H1 (cell line): ENCODE measurements around the gene EGR4. TPM values are rescaled to one million over a fixed set of nuclear protein-coding genes. Genes with fewer than 3 reads are reported as not detected.
A peak's percentile ranks its signal among the peaks of the same experiment; 100 is the strongest.

ENCODE experiments used
- CTCF ChIA-PET: fragments of 300-600 bp; sonication (Branson Sonifier 250); formaldehyde crosslinking; loops from one replicate; lab custom pipeline; 2021; ENCODE audit not compliant: partially characterized antibody; lab: Charles Lee
- POLR2A ChIA-PET: fragments of 300-600 bp; sonication (Branson Sonifier 250); formaldehyde crosslinking; loops from one replicate; lab custom pipeline; 2021; ENCODE audit warnings: inconsistent platforms; ENCODE audit not compliant: partially characterized antibody; lab: Charles Lee
- DNase-seq, 2 experiments: peaks; one replicate each; pipeline versions ENCODE4 v3.0.0 to v3.0.0-alpha.2; 2010 to 2022; ENCODE audit warnings: low spot score in 2 of 2, low read depth in 1 of 2, mixed read lengths in 1 of 2
- FAIRE-seq: peaks from 2 replicates; lab custom pipeline; 2011; peaks lifted over from hg19 to GRCh38; lab: Jason Lieb, UNC
- H2AFZ ChIP-seq: 2 replicates; pipeline ENCODE4 v1.8.1; 2012; ENCODE audit warnings: low read length, inconsistent platforms
- H2AK5ac ChIP-seq: 2 replicates; pipeline ENCODE4 v1.6.1; 2013; ENCODE audit warnings: low read depth, low read length
- H2BK120ac ChIP-seq: replicated peaks from 2 replicates; pipeline ENCODE3; 2013; ENCODE audit warnings: low read depth, low read length, inconsistent platforms
- H2BK12ac ChIP-seq: 2 replicates; pipeline ENCODE4 v1.6.1; 2013; ENCODE audit warnings: low read depth, low read length
- H2BK15ac ChIP-seq: 2 replicates; pipeline ENCODE4 v1.6.1; 2013; ENCODE audit warnings: low read length
- H2BK20ac ChIP-seq: 2 replicates; pipeline ENCODE4 v1.6.1; 2013; ENCODE audit warnings: low read length
- H2BK5ac ChIP-seq: 2 replicates; pipeline ENCODE4 v1.6.1; 2013; ENCODE audit warnings: low read depth, low read length
- H3K14ac ChIP-seq: 2 replicates; pipeline ENCODE4 v1.6.1; 2013; ENCODE audit warnings: inconsistent platforms; ENCODE audit not compliant: insufficient read length
- H3K18ac ChIP-seq: 2 replicates; pipeline ENCODE4 v1.6.1; 2013; ENCODE audit warnings: low read length; ENCODE audit errors: extremely low read depth
- H3K23ac ChIP-seq: 2 replicates; pipeline ENCODE4 v1.6.1; 2013; ENCODE audit warnings: inconsistent platforms; ENCODE audit not compliant: insufficient read length
- H3K23me2 ChIP-seq: 2 replicates; pipeline ENCODE4 v1.6.1; 2013; ENCODE audit warnings: low read depth, low read length
- H3K27ac ChIP-seq: 2 replicates; pipeline ENCODE4 v1.6.1; 2011; ENCODE audit warnings: low read depth, low read length, inconsistent platforms
- H3K27me3 ChIP-seq, 4 experiments: replicated peaks in 1 of 4; 1 replicate in 1 of 4; 2 replicates in 3 of 4; pipeline versions ENCODE4 v1.6.1 to v1.8.1; 2011 to 2013; ENCODE audit warnings: low read length in 3 of 4, mild to moderate bottlenecking in 3 of 4, inconsistent platforms in 2 of 4, mixed read lengths in 2 of 4, moderate library complexity in 1 of 4; ENCODE audit not compliant: control insufficient read depth in 3 of 4, insufficient read depth in 3 of 4; ENCODE audit errors: extremely low read depth in 1 of 4
- H3K36me3 ChIP-seq, 4 experiments: 2 replicates each; pipeline versions ENCODE4 v1.6.1 to v1.8.1; 2011 to 2013; ENCODE audit warnings: mild to moderate bottlenecking in 4 of 4, low read length in 3 of 4, moderate library complexity in 2 of 4, control low read depth in 1 of 4, inconsistent platforms in 1 of 4; ENCODE audit not compliant: insufficient read depth in 4 of 4, control insufficient read depth in 2 of 4
- H3K4ac ChIP-seq: replicated peaks from 2 replicates; pipeline ENCODE3; 2013; ENCODE audit warnings: low read length, low read depth, mixed read lengths, inconsistent platforms; ENCODE audit not compliant: insufficient read length
- H3K4me1 ChIP-seq, 4 experiments: replicated peaks in 1 of 4; 1 replicate in 1 of 4; 2 replicates in 3 of 4; pipeline versions ENCODE4 v1.6.1 to v1.8.1; 2011 to 2013; ENCODE audit warnings: low read length in 3 of 4, inconsistent platforms in 2 of 4, mixed read lengths in 1 of 4; ENCODE audit not compliant: insufficient read depth in 4 of 4, control insufficient read depth in 3 of 4
- H3K4me2 ChIP-seq, 2 experiments: 2 replicates each; pipeline versions ENCODE4 v1.6.1 to v1.8.1; 2011 to 2013; ENCODE audit warnings: low read depth in 2 of 2, low read length in 2 of 2, control low read depth in 1 of 2, inconsistent platforms in 1 of 2, mild to moderate bottlenecking in 1 of 2; ENCODE audit not compliant: insufficient read depth in 1 of 2
- H3K4me3 ChIP-seq, 4 experiments: fragments of 200-600, 300-600 bp in 1 of 4; sonication (generic), shearing (Covaris generic), sonication (Bioruptor Twin) in 1 of 4; 2 replicates each; pipeline versions ENCODE4 v1.5.1 to v1.8.1; 2011 to 2016; ENCODE audit warnings: low read length in 4 of 4, low read depth in 3 of 4, control low read depth in 2 of 4, inconsistent platforms in 2 of 4, mild to moderate bottlenecking in 2 of 4, mixed read lengths in 1 of 4, moderate library complexity in 1 of 4; ENCODE audit not compliant: insufficient read depth in 2 of 4; ENCODE audit errors: extremely low read depth in 1 of 4
- H3K56ac ChIP-seq: replicated peaks from 2 replicates; pipeline ENCODE3; 2013; ENCODE audit warnings: low read depth, mild to moderate bottlenecking, mixed read lengths, low read length, inconsistent platforms; ENCODE audit not compliant: insufficient read length
- H3K79me1 ChIP-seq: 2 replicates; pipeline ENCODE4 v1.6.1; 2013; ENCODE audit warnings: low read depth, low read length, control low read depth
- H3K79me2 ChIP-seq, 2 experiments: 2 replicates each; pipeline versions ENCODE4 v1.6.1 to v1.8.1; 2012 to 2013; ENCODE audit warnings: low read length in 2 of 2, mild to moderate bottlenecking in 2 of 2, inconsistent platforms in 1 of 2; ENCODE audit not compliant: insufficient read depth in 2 of 2, control insufficient read depth in 1 of 2
- H3K9ac ChIP-seq, 4 experiments: replicated peaks in 1 of 4; 1 replicate in 1 of 4; 2 replicates in 3 of 4; pipeline versions ENCODE4 v1.6.1 to v1.8.1; 2011 to 2013; ENCODE audit warnings: low read depth in 3 of 4, low read length in 3 of 4, control low read depth in 2 of 4, mild to moderate bottlenecking in 2 of 4, moderate library complexity in 2 of 4, inconsistent platforms in 1 of 4; ENCODE audit errors: extremely low read depth in 1 of 4
- H3K9me3 ChIP-seq, 2 experiments: 2 replicates each; pipeline versions ENCODE4 v1.6.1 to v1.8.1; 2012 to 2013; ENCODE audit warnings: mild to moderate bottlenecking in 2 of 2, moderate library complexity in 2 of 2, control low read depth in 1 of 2, inconsistent platforms in 1 of 2, low read depth in 1 of 2, low read length in 1 of 2, mixed read lengths in 1 of 2; ENCODE audit not compliant: insufficient read depth in 2 of 2
- H4K20me1 ChIP-seq, 2 experiments: replicated peaks in 1 of 2; 2 replicates each; pipeline versions ENCODE3 to v1.8.1; 2011 to 2013; ENCODE audit warnings: inconsistent platforms in 2 of 2, low read length in 2 of 2, mild to moderate bottlenecking in 1 of 2; ENCODE audit not compliant: insufficient read depth in 2 of 2, control insufficient read depth in 1 of 2
- H4K5ac ChIP-seq: 2 replicates; pipeline ENCODE4 v1.6.1; 2013; ENCODE audit warnings: low read length, low read depth, mixed read lengths, inconsistent platforms; ENCODE audit not compliant: insufficient read length
- H4K8ac ChIP-seq: 2 replicates; pipeline ENCODE4 v1.8.0; 2013; ENCODE audit warnings: mild to moderate bottlenecking, moderate library complexity, low read length, inconsistent platforms; ENCODE audit not compliant: insufficient read depth; ENCODE audit errors: extremely low read depth
- H4K91ac ChIP-seq: replicated peaks from 2 replicates; pipeline ENCODE3; 2013; ENCODE audit warnings: low read length, mixed read lengths, inconsistent platforms; ENCODE audit not compliant: insufficient read length
- ASH2L ChIP-seq: fragments of 200-600, 300-600 bp; sonication (generic); IDR thresholded peaks from one replicate; pipeline ENCODE4 v1.7.1; 2017; ENCODE audit warnings: low read length
- BRCA1 ChIP-seq: IDR thresholded peaks from 2 replicates; pipeline ENCODE4 v1.6.1; 2012; ENCODE audit warnings: low read depth, low read length, improper control_type of control experiment
- CTCF ChIP-seq, 3 experiments: IDR thresholded peaks; 1 replicate in 2 of 3; 2 replicates in 1 of 3; pipeline versions ENCODE4 v1.5.1 to v1.6.1; 2011; ENCODE audit warnings: low read length in 3 of 3, mild to moderate bottlenecking in 3 of 3, inconsistent platforms in 2 of 3, low read depth in 1 of 3, moderate library complexity in 1 of 3; ENCODE audit not compliant: insufficient read depth in 1 of 3; ENCODE audit errors: control extremely low read depth in 1 of 3
- KDM1A ChIP-seq: fragments of 200-600, 300-600 bp; sonication (generic); IDR thresholded peaks from 2 replicates; pipeline ENCODE4 v1.7.1; 2016; ENCODE audit warnings: mild to moderate bottlenecking, low read length, borderline replicate concordance
- RAD21 ChIP-seq, 2 experiments: IDR thresholded peaks in 1 of 2; conservative IDR thresholded peaks in 1 of 2; 2 replicates each; pipeline ENCODE4 v1.6.1; 2011; ENCODE audit warnings: low read depth in 2 of 2, low read length in 2 of 2, improper control_type of control experiment in 1 of 2, inconsistent platforms in 1 of 2, mild to moderate bottlenecking in 1 of 2, moderate library complexity in 1 of 2
- RBBP5 ChIP-seq: IDR thresholded peaks from 2 replicates; pipeline ENCODE4 v1.7.1; 2012; ENCODE audit warnings: low read depth, mild to moderate bottlenecking, inconsistent platforms, low read length, moderate library complexity, borderline replicate concordance
- WGBS, 2 experiments: shearing (Covaris generic) in 1 of 2; methylation state at CpG; one replicate each; pipeline versions ENCODE4 v1.1.6 to v1.1.7; 2013 to 2015; ENCODE audit warnings: low lambda C conversion rate in 2 of 2, mixed read lengths in 2 of 2, inconsistent platforms in 1 of 2, low coverage in 1 of 2, missing lambda C conversion rate in 1 of 2; ENCODE audit not compliant: insufficient replicate concordance in 2 of 2, insufficient coverage in 1 of 2, insufficient read length in 1 of 2; ENCODE audit errors: extremely low coverage in 1 of 2, missing lambda C conversion rate in 1 of 2; 5-methylcytosine and 5-hydroxymethylcytosine counted together
- polyA plus RNA-seq, 7 experiments: library from polyadenylated mRNA; depleted of rRNA in 3 of 7; stranded (reverse) in 5 of 7; unstranded in 2 of 7; fragments of >200 nt in 5 of 7; fragments of 200-250 nt in 2 of 7; gene quantifications; 1 replicate in 5 of 7; 2 replicates in 1 of 7; 4 replicates in 1 of 7; pipeline versions ENCODE4 v1.2.1 to v1.2.3, GENCODE V29; 2011 to 2013; ENCODE audit warnings: missing spikeins in 2 of 7, mixed read lengths in 2 of 7
- total RNA-seq: library from RNA; stranded (reverse); fragmentation: NEBNext Ultra II Directional; extraction: Animal tissue kit (Norgen Biotek cat#: 25700); gene quantifications from 2 replicates; pipeline ENCODE4 v1.2.1, GENCODE V29; 2021

Gene EGR4
- total and polyA plus RNA-seq, 2 of the 8 experiments (the other 6 are each of a cell fraction or from before 2014, with no cell fraction given), result 0.20 TPM; not detected in 1

GRCh38 chr2:73290049-73290839 is 3.1 kb downstream of the EGR4 start:
- Histone ChIP-seq H3K4me3 (no peak overlapping the region), H4K91ac (no peak overlapping the region), H4K5ac (no peak overlapping the region), H3K27ac (no peak overlapping the region), H3K36me3 (no peaks in the 10 kb centered on the region; a peak in 1 of 8 replicates), H3K79me2 (no peaks in the 10 kb centered on the region; a peak in 1 of 4 replicates), H3K14ac (no peak overlapping the region), H3K23ac (no peak overlapping the region), H3K56ac (no peak overlapping the region), H2BK20ac (no peak overlapping the region), H3K9ac (no peak overlapping the region), H2AFZ (no peak overlapping the region), H4K8ac (no peak overlapping the region), H3K9me3 (no peaks in the 10 kb centered on the region), H4K20me1 (peaks cover 9 to 15% of the 10 kb centered on the region in 2 experiments), H2BK5ac (no peak overlapping the region), H3K23me2 (peaks cover 12% of the 10 kb centered on the region), H2AK5ac (no peak overlapping the region), H3K4me1 (peaks cover under 1 to 12% (median 4%) of the 10 kb centered on the region in 4 experiments; a peak in 6 of 7 replicates), H3K79me1 (no peaks in the 10 kb centered on the region), H2BK12ac (no peak overlapping the region), H3K18ac (no peak overlapping the region), H3K27me3 (peaks cover 25 to 65% (median 55%) of the 10 kb centered on the region in 4 experiments), H2BK120ac (no peak overlapping the region), H3K4ac (no peak overlapping the region), H3K4me2 (no peak overlapping the region), H2BK15ac (no peak overlapping the region)
- 59% methylated on average over 6 of the region's 6 CpGs; no CpG with 5 or more reads in 1 of the 2 experiments for WGBS, 2 experiments
- FAIRE-seq (peak; percentile 87), DNase-seq (peak in 1 of 2 experiments; percentile 65)
- POLR2A ChIA-PET, result interaction anchor here (0.6 to 2.5 kb wide), 7 partner anchors 10 to 56 kb away, joined by 3 to 6 read pairs (median 3); partner anchors contain the start of gene CCT7
- TF ChIP-seq RAD21 (IDR thresholded peaks at IDR 0.05 in 1 of 2, conservative IDR thresholded peaks at IDR 0.05 in 1 of 2; ENCODE audit: low read depth in 2 of 2, low read length in 2 of 2), result peak; percentile 59 to 71
- TF ChIP-seq ASH2L, result no peak
- TF ChIP-seq KDM1A, result no peak
- TF ChIP-seq BRCA1, result no peak
- peak in 2 of 3 experiments; percentile 72 to 86; a peak in 3 of 4 replicates for TF ChIP-seq CTCF (IDR thresholded peaks at IDR 0.05; ENCODE audit: control extremely low read depth in 1 of 3, insufficient read depth in 1 of 3, low read depth in 1 of 3, low read length in 3 of 3)
- no peak for TF ChIP-seq RBBP5
- CTCF ChIA-PET, result interaction anchor here (0.5 to 6.5 kb wide), 27 partner anchors 12 to 842 kb away, joined by 3 to 122 read pairs (median 6); partner anchors contain the start of genes CCT7 and PRADC1
